GM21576 (cell line): Measurements from ENCODE around the gene MAPT.
A peak's percentile ranks its signal among the peaks of the same experiment; 100 is the strongest.

Experiments
- ATAC-seq: cut with Tn5 transposase; IDR thresholded peaks from one replicate; pipeline ENCODE4 v1.9.1; 2021; ENCODE audit warnings: mild to moderate bottlenecking, moderate library complexity; ENCODE audit not compliant: unreplicated experiment

Gene MAPT

GRCh38 chr17:45894022-45894784 lies at the start of gene MAPT:
MAPT (plus strand) TSS chr17:45894554; CDS start chr17:45962338, 67,784 bp downstream.
- ATAC-seq = peak; percentile 64

- ATAC-seq = no peak
Measured at GRCh38 chr17:45844695-45845375, 49.5 kb upstream of the MAPT start, which contains the start of gene SPPL2C. SPPL2C (plus strand) TSS chr17:45844881; CDS start chr17:45844907, 26 bp downstream.

GRCh38 chr17:45845376-45846185 lies 48.8 kb upstream of the MAPT start:
- ATAC-seq = no peak

- ATAC-seq = no peak
Measured at GRCh38 chr17:45846223-45846622, 48.1 kb upstream of the MAPT start.

GRCh38 chr17:45846646-45847045 lies 47.7 kb upstream of the MAPT start:
- ATAC-seq = no peak

- no peak for ATAC-seq
Measured at GRCh38 chr17:45847101-45847500, 47.3 kb upstream of the MAPT start.

- no peak for ATAC-seq
Measured at GRCh38 chr17:45847747-45848146, 46.6 kb upstream of the MAPT start.

GRCh38 chr17:45848405-45848804 lies 45.9 kb upstream of the MAPT start:
- no peak for ATAC-seq

- ATAC-seq = no peak
Measured at GRCh38 chr17:45848868-45849535, 45.4 kb upstream of the MAPT start.

GRCh38 chr17:45849536-45849990 lies 44.8 kb upstream of the MAPT start:
- no peak for ATAC-seq

- no peak for ATAC-seq
Measured at GRCh38 chr17:45850011-45850410, 44.3 kb upstream of the MAPT start.

- ATAC-seq = no peak
Measured at GRCh38 chr17:45850468-45850867, 43.9 kb upstream of the MAPT start.

- no peak for ATAC-seq
Measured at GRCh38 chr17:45851022-45851421, 43.3 kb upstream of the MAPT start.

GRCh38 chr17:45851464-45851863 lies 42.9 kb upstream of the MAPT start:
- no peak for ATAC-seq

GRCh38 chr17:45851873-45852272 lies 42.5 kb upstream of the MAPT start:
- ATAC-seq = no peak

GRCh38 chr17:45852535-45853297 lies 41.6 kb upstream of the MAPT start:
- ATAC-seq = no peak

- ATAC-seq = no peak
Measured at GRCh38 chr17:45854209-45854608, 40.1 kb upstream of the MAPT start.

GRCh38 chr17:45855691-45856336 lies 38.5 kb upstream of the MAPT start:
- no peak for ATAC-seq

- ATAC-seq = no peak
Measured at GRCh38 chr17:45857977-45858708, 36.2 kb upstream of the MAPT start.
